Measurements from ENCODE around the gene GIT1.

- TF ChIP-seq EZH2 (IDR thresholded peaks at IDR 0.05; ENCODE audit: borderline replicate concordance, low read depth, low read length, poor library complexity, severe bottlenecking) (no peak), CTCF (conservative IDR thresholded peaks at IDR 0.05; ENCODE audit: low read depth, low read length) (no peak)
These were observed 6.7 kb upstream of the GIT1 start for GRCh38 chr17:29595943-29596774.

Data from A673 (cell line).